Measurements from ENCODE around the gene ANGPT4. TPM values are rescaled to one million over a fixed set of nuclear protein-coding genes. Genes with fewer than 3 reads are reported as not detected.

The ANGPT4 gene
- total RNA-seq, 1 experiment from 2014 or later, result not detected

DNA sequence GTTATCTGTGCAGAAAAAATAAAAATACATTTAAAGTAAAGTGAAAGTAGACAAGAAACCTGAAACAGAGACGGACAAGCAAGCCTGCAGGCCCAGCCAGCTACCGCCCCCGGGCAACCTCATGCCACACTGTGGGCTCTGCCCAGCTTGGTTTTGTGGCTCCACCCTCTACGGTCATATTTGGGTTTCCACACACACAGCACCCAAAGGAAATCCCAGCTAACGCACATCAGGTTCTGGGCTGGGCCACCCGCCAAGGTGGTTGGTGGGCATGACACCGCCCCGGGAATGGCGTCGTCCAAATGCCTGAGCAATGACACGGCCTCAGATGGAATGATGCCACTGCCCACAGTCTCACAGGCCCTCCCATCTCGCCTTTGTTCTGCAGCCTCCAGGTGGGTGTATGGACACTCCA, 59.8 kb downstream of the ANGPT4 start:
- no peaks in the 10 kb centered on the region for H3K27me3 ChIP-seq (replicated peaks; ENCODE audit: control insufficient read depth, insufficient read depth, low read length)
- H3K9me3 ChIP-seq, result no peaks in the 10 kb centered on the region
- H3K27me3 Mint-ChIP-seq (ENCODE audit: insufficient read depth, unreplicated experiment), result no peaks in the 10 kb centered on the region
- H3K9me3 Mint-ChIP-seq (ENCODE audit: unreplicated experiment), result no peaks in the 10 kb centered on the region
- DNase-seq, result no peak
- ChIA-PET POLR2A (no interaction called here), CTCF (no interaction called here)
- no peaks in the 10 kb centered on the region for H3K4me1 ChIP-seq
- BruUV-seq (replicated peaks), result no TSS peak
- no peaks in the 10 kb centered on the region for H3K4me1 Mint-ChIP-seq (ENCODE audit: low read depth, unreplicated experiment)
- no peaks in the 10 kb centered on the region for H3K36me3 Mint-ChIP-seq (ENCODE audit: insufficient read depth, unreplicated experiment)
- no peak overlapping the region for H3K4me3 ChIP-seq (ENCODE audit: low read depth, low read length)
- no peak overlapping the region for H3K4me3 Mint-ChIP-seq (ENCODE audit: unreplicated experiment)
- intact Hi-C loops (cut with micrococcal nuclease; ENCODE audit: unreplicated experiment), result no loop called here
- no peaks in the 10 kb centered on the region for H3K36me3 ChIP-seq (ENCODE audit: control insufficient read depth, insufficient read depth, low read length)
- no peak overlapping the region for H3K27ac Mint-ChIP-seq (ENCODE audit: unreplicated experiment)
- no peak for TF ChIP-seq CTCF (IDR thresholded peaks at IDR 0.05; ENCODE audit: insufficient read depth in 1 of 2, low read depth in 1 of 2, low read length in 1 of 2, severe bottlenecking in 1 of 2, unreplicated experiment in 1 of 2)

- intact Hi-C loops (cut with micrococcal nuclease; ENCODE audit: unreplicated experiment), result no loop called here
- H3K27ac Mint-ChIP-seq (ENCODE audit: unreplicated experiment), result no peak overlapping the region
- H3K4me3 Mint-ChIP-seq (ENCODE audit: unreplicated experiment), result no peak overlapping the region
- BruUV-seq (replicated peaks), result no TSS peak
- TF ChIP-seq CTCF (IDR thresholded peaks at IDR 0.05; ENCODE audit: insufficient read depth in 1 of 2, low read depth in 1 of 2, low read length in 1 of 2, severe bottlenecking in 1 of 2, unreplicated experiment in 1 of 2), result no peak
- POLR2A ChIA-PET, result no interaction called here
- DNase-seq, result no peak
- CTCF ChIA-PET, result no interaction called here
- H3K4me3 ChIP-seq (ENCODE audit: low read depth, low read length), result no peak overlapping the region
- H3K36me3 Mint-ChIP-seq (ENCODE audit: insufficient read depth, unreplicated experiment), result no peaks in the 10 kb centered on the region
- H3K9me3 ChIP-seq, result no peaks in the 10 kb centered on the region
- H3K9me3 Mint-ChIP-seq (ENCODE audit: unreplicated experiment), result no peaks in the 10 kb centered on the region
- H3K27me3 ChIP-seq (replicated peaks; ENCODE audit: control insufficient read depth, insufficient read depth, low read length), result no peaks in the 10 kb centered on the region
- H3K27me3 Mint-ChIP-seq (ENCODE audit: insufficient read depth, unreplicated experiment), result no peaks in the 10 kb centered on the region
- no peaks in the 10 kb centered on the region for H3K36me3 ChIP-seq (ENCODE audit: control insufficient read depth, insufficient read depth, low read length)
- H3K4me1 Mint-ChIP-seq (ENCODE audit: low read depth, unreplicated experiment), result no peaks in the 10 kb centered on the region
- no peaks in the 10 kb centered on the region for H3K4me1 ChIP-seq
Observed at GRCh38 chr20:855466-856360, 60.4 kb downstream of the ANGPT4 start.

GRCh38 chr20:854601-855000, 61.5 kb downstream of the ANGPT4 start:
- Histone ChIP-seq H3K27me3 (replicated peaks; ENCODE audit: control insufficient read depth, insufficient read depth, low read length) (no peaks in the 10 kb centered on the region), H3K4me3 (ENCODE audit: low read depth, low read length) (no peak overlapping the region), H3K4me1 (no peaks in the 10 kb centered on the region), H3K9me3 (no peaks in the 10 kb centered on the region), H3K36me3 (ENCODE audit: control insufficient read depth, insufficient read depth, low read length) (no peaks in the 10 kb centered on the region)
- intact Hi-C loops (cut with micrococcal nuclease; ENCODE audit: unreplicated experiment), result no loop called here
- H3K4me1 Mint-ChIP-seq (ENCODE audit: low read depth, unreplicated experiment), result no peaks in the 10 kb centered on the region
- DNase-seq, result no peak
- no peaks in the 10 kb centered on the region for H3K9me3 Mint-ChIP-seq (ENCODE audit: unreplicated experiment)
- no TSS peak for BruUV-seq (replicated peaks)
- no peak for TF ChIP-seq CTCF (IDR thresholded peaks at IDR 0.05; ENCODE audit: insufficient read depth in 1 of 2, low read depth in 1 of 2, low read length in 1 of 2, severe bottlenecking in 1 of 2, unreplicated experiment in 1 of 2)
- H3K36me3 Mint-ChIP-seq (ENCODE audit: insufficient read depth, unreplicated experiment), result no peaks in the 10 kb centered on the region
- no peaks in the 10 kb centered on the region for H3K27me3 Mint-ChIP-seq (ENCODE audit: insufficient read depth, unreplicated experiment)
- ChIA-PET CTCF (no interaction called here), POLR2A (no interaction called here)
- H3K4me3 Mint-ChIP-seq (ENCODE audit: unreplicated experiment), result no peak overlapping the region
- no peak overlapping the region for H3K27ac Mint-ChIP-seq (ENCODE audit: unreplicated experiment)
